Stimulated activated CD8-positive, alpha-beta memory T cell treated with anti-CD3 and anti-CD28 coated beads, Interleukin-4, amount 100 ng/mL, for 1 hour (primary cell): Measurements from ENCODE around the gene GP9.

ENCODE experiments used
- DNase-seq, 2 donors: peaks; one replicate each; pipeline ENCODE4 v3.0.0-alpha.2; 2020; ENCODE audit warnings: low read depth in 2 of 2, low spot score in 1 of 2

GP9 gene

DNA sequence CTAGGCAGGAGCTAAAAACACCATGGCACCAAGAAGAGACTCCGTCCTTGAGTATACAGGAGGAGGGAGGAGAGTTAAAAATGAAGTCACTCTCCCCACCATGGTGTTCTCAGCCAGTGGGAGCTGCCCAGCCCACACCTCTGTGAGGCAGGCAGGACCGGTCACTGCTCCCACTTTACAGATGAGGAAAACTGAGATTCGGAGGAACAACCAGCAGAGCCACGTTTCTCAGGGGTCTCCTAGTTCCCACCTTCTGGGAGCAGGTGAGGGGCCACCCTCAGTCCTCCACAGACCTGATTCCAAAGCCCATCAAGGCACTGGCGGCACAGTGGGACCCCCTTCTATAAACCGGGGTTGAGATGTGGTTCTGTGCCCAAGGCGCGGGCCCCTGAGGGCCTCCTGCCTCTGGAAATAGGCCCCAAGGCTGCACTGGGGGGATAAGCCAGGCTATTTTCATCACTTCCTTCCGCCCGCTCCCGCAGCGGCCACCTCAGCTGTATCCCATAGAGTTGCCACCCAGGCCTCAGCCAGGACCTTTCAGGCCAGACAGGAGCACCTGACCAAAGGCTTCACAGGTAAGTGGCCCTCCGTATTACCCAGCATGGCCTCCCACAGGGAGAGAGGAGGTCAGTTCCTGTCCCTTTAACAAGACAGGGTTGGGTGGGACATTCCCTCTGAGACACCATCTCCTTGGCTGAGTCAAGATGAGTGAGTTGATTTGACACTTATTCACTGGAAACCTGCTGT lies at the start of gene GP9:
Gene GP9 (plus strand): TSS at position 504 of the 747 bp plus-strand sequence. CDS start 961 bp downstream, outside the sequence.
- no peak for DNase-seq

DNA sequence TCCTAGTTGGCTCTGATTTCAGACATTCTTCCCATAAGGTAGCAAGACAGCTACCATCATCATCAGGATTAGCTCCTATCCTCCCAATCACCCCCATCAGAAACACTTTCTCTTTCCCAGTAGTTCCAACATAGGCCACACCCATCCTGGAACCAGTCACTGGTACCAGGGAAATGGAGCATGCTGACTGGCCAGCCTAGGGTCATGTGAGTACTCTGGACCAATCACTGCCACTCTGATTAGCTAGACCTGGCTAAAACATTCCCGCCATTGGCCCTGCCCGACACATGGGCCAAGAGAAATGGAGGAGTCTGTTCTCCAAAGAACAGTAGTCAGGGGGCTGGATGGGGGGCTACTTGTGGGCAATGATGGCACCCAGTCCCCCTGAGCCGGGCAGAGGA lies 47.1 kb upstream of the GP9 start:
- no peak for DNase-seq

DNA sequence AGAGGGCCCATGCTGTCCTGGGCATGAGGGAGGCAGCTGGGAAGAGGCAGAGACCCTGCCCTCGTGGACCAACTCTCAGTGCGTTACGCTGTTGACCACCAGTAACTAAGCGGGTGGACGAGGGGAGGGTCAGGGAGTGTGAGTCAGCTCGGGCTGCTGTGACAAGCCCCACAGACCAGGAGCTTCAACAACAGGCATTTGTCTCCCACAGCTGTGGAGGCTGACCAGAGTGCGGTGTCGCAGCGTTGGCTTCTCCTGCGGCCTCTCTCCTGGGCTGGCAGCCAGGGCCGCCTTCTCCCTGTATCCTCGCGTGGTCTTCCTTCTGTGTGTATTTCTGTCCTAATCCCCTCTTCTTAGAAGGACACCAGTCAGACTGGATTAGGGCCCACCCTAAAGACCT lies 46.4 kb upstream of the GP9 start:
- DNase-seq, result no peak

DNA sequence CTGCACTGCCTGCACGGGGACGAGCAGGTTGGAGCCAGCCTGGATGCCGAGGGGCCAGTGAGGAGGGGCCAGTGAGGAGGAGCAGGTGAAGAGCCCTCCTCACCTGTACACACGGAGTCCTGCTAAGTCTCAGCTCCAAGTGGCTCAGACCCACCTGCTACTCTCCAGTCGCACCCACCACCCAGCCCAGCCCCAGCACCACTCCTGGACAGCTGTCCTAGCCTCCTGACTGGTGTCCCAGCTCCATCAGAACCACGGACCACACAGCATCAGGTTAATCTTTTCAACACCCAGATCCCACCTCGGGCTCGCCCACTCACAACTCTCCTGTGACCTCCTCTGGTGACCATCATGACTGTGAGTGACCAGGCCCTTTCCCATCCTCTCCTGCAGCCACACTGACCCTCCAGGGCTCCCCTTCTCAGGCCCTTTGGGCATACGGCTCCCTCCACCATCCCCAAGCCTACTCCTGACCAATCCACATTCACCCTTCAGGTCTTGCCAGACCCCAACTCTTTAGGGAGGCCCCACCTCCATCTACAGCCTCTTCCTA lies 45.7 kb upstream of the GP9 start:
- no peak for DNase-seq

DNA sequence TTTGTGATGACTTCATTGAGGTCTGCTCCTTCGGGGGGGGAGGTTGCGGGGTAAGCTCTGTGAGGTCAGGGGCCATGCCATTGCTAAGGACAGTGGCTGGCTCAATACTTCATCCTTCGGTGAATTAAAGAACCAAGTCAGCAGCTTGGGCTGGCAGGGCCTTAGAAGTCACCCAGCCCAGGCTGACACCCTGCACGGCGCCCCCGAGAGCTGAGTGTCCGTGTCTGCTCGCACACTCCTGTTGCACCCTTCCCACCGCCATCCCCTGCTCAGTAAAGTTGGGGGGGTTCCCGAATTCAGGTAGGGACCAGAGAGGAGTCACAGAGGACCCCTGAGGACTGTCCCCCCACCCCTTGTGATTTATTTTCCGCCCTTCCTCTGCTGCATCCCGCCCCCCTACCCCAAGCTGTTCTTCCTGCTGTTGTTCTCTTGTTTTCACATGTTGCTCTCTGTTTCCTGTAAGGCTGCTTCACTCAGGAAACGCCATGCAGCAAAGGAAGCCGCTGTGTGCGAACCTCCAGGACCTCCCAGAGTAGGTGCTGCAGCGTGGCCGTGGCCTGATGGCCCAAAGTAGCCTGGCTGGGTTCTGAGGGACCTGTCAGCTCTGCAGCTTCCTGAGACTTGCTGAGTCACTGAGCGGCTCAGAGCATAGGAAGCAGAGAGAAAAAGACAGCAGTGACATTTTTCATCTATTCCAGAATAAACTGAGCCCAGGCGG lies 45.0 kb upstream of the GP9 start:
- DNase-seq, result no peak

DNA sequence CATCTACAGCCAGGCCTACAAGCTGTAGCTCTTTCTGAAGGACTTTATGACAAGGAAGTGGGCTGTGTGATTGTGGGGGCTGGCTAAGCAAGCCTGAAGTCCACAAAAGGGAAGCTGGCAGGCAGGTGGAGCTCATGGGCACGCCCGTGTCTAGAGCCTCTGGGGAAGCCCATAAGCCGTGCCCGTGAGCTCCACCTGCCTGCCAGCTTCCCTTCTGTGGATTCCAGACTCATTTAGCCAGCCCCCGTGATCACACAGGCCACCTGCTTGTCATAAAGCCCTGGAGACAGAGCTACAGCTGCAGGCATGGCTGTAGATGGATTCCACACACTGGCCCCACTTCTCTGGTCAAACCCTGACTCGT lies 44.2 kb upstream of the GP9 start:
- DNase-seq, result peak in 1 of 2 donors; percentile 29

DNA sequence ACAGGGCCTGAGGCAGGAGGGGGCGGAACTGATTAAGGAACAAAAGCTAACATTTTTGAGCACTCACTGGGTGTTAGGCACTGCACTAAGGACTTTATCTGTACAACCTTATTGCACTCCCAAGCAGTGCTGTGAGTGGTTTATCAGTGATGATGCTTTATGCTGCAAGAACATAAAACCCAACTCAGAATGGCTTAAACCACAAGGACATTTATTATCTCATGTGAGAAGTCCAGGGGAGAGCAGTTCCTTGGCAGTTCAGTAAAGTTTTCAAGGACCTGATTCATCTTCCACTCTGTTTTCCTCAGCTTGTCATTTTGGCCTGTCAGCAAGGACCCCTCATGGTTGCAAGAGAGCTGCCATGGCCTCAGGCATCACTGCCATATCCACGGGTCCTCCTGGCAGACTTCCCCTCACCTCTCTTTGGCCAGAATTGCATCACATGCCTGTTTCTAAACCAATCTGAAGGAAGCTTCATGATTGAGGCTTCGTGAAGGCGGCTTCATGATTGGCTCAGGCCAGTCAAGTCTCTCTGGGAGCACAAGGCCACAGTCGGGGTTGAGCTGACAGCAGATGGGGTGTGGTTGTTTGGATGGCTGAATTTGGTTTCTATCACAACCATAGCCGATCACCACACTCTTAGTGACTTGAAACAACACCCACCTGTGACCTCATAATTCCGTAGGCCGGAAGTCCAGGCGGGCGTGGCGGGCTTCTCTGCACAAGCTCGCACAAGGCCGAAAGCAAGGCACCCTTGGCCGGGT lies 43.7 kb upstream of the GP9 start:
- no peak for DNase-seq

DNA sequence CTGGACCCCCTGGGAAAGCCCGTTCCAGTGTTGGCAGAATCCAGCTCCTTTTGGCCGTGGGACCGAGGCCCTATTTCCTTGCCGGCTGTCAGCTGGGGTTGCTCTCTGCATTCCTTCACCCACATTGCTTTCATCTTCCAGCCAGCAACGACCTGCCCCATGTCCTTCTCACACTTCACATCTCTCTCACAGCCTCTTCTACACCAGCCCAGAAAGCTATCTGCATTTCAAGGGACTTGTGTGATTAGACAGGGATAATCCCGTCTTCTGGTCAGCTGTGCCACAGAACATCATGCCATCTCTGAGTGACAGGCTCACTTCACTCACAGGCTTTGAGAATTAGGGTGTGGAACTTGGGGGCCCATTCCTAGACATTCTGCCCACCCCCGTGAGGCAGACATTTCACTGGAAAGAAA lies 43.1 kb upstream of the GP9 start:
- no peak for DNase-seq

DNA sequence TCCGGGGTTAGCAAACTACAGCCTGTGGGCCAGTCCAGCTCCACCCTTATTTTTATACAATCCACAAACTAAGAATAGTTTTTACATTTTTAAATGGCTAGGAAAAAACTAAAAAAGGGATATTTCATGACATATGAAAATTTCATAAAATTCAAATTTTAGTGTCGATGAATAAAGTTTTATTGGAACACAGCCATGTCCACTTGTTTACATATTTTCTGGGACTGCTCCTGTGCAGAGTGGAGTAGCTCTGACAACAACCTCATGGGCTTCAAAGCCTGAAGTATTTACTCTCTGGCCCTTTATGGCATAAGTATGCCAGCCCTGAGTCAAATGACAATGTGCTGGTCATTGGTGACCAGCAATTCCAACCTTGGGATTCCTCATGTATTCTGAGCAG lies 42.3 kb upstream of the GP9 start:
- DNase-seq, result no peak

DNA sequence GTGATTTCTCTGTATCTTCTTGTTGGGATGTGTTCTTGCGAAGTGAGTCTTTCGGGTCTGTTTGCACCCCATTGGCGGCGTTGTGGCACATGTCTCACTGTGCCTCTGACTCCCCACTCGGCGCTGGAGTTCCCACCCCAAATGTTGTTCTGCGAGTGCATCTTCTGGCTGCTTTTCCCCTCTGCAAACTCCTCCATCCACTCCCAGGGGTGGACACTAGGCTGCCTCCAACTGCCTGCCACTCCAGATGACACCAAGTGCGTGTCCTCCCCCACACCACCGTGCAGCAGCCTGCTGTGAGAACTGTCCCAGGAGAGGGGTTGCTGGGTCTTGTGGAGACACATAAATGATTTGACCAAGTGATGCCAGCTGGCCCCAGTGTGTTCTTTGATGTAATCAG lies 41.8 kb upstream of the GP9 start:
- DNase-seq, result no peak

DNA sequence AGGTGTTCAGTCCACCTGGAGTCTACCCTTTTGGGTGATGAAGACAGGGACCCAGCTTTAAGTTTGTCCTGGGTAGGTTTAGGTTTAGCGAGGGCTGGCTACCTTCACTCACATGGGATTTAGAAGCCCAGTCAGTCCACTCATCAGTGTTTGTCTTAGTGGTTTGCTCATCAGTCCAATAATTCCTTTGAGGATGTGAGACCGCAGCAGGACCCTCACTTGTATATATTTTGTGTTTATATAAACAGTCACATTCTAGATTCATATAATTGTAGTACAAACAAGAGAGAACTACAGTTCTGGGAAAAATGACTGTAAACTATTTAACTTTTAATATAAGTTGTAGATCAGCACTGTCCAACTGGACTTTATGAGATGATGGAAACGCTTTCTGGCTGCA lies 41.3 kb upstream of the GP9 start:
- DNase-seq, result no peak

DNA sequence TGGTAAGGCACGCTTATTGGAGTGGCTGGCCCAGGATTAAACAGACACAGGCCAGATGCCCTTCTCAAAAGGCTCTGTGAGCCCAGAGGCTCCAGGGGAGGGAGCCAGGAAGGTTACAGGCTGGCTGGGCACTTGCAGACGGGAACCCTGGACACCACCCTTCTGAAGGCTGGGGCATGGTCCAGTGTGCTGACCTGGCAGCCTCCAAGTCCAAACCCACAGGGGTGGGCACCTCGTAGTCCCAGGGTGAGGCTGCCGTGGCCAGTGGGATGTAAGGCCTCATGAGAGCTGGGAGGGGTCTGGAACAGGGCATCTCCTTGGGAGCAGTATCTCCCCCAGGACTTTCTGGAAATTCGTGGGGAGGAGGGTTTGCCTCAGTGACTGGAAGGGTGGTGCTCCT lies 39.9 kb upstream of the GP9 start:
- DNase-seq, result no peak

DNA sequence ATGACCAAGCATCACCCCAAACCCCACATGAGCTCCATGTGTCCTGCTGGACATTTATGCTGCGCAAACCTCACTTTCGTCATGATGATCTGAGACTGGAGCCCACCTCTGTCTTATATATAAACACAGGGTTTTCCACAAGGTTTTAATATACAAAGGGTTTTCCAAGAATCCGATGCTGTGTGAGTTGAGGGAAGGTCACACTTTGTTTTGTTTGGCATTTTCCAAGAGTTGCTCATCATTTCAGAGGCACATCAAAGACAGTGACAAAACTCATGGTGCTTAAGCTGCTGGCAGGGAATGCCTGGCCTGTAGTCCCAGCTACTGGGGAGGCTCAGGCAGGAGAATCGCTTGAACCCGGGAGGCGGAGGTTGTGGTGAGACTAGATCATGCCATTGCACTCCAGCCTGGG lies 39.4 kb upstream of the GP9 start:
- DNase-seq, result no peak

DNA sequence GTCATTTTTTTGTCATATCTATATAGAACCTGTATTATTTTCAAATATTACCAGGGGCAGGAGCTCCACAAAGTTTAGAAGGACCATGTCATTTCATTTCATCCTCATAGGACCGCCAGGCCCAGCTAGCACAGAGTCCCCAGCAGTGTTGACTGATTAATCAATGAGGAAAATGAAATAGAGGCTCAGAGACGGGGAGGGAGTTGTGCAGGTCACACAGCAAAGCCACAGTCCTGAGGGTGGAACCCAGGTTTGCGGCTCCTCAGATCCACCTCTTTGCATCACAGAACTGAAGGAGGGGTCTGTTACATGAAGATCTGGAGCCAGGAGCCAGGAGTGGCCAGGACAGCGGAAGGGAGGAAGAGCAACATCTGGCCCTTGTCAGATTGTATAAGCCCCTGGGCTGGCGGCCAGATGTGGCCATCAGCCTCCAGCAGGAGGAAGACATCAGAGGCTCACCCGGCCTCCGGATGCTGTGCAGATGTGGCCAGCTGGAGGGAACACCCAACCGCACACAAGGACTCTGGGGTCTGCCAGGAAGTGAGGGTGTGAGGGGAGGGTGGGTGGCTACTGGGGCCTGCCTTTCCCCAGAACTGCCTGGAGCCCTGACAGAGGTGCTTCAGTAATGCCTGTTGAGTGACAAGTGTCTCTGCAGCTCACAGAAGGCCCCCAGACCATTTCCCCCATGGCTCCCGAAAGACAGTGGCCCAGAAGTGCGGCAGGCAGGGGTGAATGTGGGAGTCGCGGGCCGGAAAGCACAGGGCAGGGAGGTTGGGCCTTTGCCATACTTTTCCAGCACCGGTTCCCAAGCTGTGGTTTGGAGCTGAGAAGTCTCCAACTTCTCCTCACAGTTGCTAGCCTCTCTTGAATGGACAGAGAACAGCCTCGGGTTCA lies 38.2 kb upstream of the GP9 start:
- DNase-seq, result no peak

DNA sequence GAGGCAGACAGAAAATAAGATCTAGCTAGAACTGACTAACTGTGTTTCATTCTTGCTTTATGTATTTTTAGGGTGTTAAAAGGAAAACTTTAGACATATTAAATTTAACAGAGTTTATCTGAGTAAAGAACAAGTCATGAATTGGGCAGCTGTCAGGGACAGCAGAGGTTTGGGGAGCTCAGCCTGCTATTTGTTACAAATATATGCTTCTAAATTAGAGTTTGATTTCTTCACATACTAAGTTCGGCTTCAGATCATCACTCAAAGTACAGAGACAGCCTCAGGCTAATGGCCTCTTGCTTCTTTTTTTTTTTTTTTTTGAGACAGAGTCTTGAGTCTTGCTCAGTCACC lies 37.6 kb upstream of the GP9 start:
- DNase-seq, result no peak

DNA sequence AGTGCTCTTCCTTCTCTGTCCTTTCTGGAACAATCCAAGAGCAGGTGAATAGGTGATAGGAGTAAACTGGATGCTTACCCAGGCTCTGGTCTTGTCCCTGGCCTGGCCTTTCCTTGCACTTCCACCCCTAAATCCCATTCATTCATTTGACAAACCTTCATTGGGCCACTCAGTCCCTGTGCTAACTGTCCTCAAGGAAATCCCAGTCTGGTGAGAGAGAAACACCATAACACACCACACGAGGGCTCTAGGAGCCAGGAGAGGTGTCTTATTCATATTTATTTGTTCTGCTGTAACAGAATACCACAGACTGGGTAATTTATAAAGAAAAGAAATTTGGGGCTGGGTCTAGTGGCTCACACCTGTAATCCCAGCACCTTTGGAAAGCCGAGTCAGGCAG lies 36.7 kb upstream of the GP9 start:
- no peak for DNase-seq

DNA sequence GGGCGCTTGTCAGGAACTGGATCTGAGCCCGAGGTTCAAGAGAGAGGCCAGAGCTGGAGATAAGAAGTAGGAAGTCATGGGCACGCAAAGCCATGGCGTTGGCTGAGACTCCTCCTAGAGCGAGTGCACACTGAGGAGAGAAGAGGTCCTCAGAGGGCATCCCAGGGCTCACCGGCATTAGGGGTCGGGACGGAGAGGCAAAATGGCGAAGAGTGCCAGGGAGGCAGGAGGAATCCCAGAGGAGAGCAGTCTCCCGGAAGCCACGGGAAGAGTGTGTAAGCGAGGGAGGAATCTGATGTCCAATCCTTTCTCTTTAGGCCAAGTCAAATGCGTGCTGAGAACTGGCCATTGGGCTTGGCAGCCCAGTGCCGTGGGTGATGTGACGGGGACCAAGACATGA lies 35.5 kb upstream of the GP9 start:
- no peak for DNase-seq

DNA sequence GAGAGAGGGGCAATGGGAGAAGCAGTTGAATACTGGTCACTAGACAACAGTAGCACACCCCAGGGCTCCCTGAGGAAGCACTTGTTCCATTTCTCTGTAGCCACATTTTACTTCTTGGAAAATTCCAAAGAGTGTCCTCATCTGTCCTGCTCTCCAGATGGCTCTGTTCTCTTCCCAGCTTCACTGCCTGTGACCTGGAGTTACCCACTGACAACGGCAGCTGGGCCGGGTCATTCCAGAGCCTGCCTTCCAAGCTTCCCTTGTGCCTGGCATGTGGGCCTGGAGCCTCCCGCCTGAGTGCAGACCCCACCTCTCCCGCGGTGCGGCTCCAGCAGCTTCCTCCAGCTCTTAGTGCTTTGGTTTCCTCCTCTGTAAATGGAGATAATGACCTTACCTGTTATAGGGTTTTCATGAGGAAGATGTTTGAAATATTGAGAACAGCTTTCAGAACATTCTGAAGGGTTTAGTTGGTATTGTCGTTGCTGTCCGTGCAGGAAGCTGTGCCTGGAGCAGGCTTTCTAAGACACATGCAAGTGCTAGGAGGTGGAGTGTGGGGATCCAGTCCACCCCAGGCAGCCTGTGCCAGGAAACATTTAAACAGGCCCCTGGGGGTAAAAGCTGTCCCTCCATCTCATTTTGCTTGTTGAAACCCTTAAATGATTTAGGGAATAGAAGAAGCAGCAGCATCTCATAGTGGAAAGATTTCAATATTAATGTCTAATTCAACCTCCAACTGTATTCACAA lies 34.7 kb upstream of the GP9 start:
- no peak for DNase-seq

DNA sequence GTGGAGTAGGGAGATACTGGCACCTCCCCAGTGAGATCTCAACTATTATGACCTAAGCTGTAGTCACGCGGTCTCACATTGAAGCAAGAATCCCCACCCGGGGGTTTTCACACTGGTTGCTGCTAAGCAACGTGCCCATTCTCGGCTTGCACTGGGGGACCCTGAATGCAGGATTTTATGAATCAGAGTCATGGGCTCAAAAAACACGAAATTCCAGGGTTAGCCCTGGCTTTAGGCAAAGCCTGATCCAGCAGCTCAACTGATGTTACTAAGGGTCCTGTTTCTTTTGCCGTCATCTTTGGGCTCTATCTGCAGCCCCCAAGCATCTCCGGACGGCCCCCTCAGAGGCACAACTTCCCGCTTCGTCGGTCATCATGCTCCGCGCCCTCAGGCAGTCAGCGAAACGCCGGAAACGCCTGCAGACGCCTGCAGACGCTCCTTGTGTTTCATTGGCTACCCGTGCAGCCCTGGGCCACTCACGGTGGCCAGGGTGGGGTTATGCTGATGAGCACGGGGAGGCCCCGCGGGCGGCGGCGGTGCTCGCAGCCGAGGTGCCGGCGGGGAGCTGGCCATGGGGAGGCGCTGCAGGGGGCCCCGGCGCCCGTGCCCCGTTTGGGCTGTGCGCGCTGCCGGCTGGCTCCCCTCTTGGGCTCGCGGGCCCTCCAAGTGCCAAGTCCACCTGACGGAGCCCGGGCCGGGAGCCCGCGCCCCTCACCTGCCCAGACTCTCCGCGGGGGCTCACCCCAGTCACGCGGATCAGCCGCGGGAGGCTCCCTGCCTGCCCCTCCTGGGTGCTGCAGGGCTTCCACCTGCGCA lies 33.6 kb upstream of the GP9 start:
- peak; percentile 75 to 84 for DNase-seq

DNA sequence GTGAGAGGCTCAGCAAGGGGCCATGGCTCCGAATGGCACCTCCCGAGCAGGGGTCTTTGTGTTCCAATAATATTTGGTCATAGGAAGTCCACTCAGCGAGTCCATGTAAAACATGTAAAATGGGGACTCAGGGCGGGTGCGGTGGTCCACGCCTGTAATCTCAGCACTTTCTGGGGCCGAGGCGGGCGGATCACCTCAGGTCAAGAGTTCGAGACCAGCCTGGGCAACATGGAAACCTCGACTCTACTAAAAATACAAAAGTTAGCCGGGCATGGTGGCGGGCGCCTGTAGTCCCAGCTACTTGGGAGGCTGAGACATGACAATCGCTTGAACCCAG lies 33.1 kb upstream of the GP9 start:
- no peak for DNase-seq
